GM18526 (cell line): ENCODE measurements around the gene ATP8B1.

Experiments used
- POLR2A ChIP-seq: IDR thresholded peaks from 3 replicates; pipeline ENCODE4 v1.6.1; 2011; ENCODE audit not compliant: insufficient read length; ENCODE audit errors: extremely low read depth

ATP8B1 gene

DNA sequence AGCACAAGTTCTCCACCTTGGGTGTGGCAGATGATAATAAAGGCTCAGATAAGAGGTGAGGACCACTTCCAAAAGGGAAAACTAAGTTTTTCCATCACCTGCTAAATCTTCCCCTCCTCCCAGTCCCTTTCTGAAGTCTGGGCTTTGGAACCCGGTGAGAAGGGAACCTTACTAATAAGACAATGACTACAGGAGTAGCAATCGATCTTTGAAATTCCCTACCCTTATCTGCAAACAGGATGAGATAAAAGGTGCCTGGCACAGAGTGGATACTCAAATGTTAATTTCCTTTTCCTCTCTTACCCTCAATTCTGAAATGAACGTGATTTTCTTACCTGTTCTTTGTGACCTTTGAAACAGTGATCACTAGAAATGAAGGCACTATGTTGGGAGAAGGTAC is 111.8 kb downstream of the ATP8B1 start:
- TF ChIP-seq POLR2A, result no peak

DNA sequence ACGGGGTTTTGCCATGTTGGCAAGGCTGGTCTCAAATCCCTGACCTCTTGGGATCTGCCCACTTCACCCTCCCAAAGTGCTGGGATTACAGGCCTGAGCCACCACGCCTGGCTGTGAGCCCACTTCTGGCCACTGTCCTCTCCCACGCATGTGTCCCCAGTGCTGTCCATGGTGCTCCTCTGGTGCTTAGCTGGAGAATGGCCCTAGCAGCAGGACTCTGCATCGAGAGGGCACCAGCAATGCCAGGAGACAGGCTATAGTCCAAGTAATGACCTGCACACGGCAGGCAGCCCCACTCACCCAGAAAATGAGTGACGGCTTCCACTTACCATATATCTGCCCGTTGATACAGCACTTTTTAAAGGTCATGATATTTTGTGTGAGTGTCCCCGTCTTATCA is 115.1 kb downstream of the ATP8B1 start:
- TF ChIP-seq POLR2A, result no peak

DNA sequence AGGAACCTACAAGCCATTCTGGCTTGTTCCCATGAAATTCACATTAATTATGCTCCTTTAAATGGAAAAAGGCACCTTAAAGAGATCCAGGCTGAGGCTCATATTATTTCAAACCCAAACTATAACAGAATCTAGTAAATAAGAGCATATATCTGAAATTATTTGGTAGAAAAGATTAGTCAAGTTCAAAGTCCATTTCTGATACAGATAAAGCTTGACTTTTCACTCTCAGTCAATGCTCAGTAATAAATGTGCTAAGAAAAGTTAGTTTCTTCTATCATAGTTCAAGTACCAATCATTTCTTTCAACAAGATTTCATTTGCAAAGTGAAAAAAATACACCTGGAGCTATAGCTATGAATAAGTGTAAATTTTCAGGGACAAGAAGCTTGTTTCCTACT is 119.6 kb downstream of the ATP8B1 start:
- TF ChIP-seq POLR2A, result no peak

DNA sequence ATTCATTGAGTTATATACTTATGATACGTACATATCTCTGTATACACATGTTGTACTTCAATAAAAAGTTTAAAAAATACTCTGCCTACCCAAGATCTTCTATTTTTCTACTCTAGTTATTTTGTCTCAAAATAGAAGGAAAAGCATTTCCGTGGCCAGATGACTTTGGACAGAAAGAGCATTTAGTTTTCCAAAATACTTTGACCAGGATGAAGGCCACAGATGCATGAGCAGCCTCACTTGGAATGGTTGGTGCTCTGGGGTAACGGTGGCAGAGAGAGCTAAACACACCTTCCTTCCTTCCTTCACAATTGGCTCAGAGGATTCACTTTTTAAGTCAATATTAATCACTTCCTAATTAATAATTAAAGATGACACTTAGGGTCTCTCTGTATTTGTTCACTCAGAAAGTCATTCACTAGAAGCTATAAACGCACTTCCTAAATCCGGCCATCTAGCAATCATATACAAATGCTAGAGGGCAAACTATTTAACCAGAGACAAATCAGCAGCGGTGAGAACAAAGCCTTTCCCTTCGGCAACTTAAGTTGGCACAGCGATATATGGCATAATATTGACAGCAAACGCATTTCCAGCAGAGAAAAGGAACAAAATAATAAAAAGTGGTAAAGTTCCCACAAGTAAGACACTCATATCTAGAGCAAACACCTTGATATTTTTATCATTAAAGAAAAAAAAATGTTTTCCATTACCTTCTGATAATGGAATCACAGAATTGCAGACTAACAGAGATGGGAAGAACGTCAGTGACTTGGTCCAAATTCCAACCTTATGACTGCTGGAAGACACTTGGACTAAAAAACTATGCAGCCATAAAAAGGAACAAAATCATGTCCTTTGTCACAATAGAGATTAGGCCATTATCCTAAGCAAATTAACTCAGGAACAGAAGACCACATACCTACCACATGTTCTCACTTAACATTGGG is 125.6 kb downstream of the ATP8B1 start:
- TF ChIP-seq POLR2A, result no peak

DNA sequence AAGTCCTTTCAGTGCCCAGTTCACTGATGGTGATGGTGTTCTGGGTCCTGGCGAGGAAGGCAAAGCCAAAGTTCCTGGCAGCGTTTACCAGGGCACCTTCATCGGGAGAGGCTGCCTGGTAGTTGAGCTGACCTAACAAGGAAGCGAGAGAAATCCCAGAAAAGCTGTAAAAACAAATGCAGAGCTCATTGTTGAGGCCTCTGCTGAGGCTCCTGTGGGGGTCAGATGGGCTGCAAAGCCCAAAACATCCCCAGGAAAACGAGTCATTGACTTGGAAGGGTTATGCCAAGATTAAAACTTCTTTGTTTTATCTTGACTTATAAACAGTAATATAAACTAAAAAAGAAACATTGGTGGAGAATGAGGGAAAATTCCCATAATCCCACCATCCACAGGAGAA is 128.2 kb downstream of the ATP8B1 start:
- TF ChIP-seq POLR2A, result no peak

DNA sequence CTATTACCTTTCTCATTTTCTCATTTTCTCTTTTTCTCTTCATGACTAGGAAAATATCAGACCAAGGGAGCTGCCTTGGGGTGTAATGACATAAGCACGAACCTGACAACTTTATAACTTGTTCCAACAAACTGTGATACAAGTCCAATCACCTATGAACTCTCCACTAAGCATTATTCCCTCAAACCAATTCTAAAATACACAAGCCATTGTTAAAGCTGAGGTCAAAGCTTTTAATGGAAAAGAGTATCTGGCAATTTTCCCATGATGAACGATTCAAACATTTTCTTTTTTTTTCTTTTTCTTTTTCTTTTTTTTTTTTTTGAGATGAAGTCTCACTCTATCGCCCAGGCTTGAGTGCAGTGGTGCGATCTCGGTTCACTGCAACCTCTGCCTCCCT is 133.1 kb downstream of the ATP8B1 start:
- TF ChIP-seq POLR2A, result no peak

DNA sequence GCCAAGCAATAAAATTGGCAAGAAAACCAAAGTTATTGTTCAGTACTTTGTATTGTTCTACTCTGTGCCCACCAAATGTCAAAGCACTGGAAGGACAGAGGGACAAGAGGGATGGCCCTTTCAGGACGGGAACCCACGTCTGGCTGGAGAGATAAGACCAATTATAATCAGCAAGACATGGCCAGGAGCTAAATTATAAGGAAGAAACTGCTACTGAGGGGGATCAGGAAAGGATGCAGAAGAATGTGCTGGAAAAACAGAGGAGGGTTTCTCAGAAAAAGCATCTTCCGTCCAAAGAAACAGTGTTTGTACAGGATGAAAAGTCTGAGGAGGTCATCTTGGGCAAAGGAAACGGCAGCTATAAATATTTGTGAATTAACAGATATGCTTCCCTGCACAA is 135.1 kb downstream of the ATP8B1 start:
- TF ChIP-seq POLR2A, result no peak

DNA sequence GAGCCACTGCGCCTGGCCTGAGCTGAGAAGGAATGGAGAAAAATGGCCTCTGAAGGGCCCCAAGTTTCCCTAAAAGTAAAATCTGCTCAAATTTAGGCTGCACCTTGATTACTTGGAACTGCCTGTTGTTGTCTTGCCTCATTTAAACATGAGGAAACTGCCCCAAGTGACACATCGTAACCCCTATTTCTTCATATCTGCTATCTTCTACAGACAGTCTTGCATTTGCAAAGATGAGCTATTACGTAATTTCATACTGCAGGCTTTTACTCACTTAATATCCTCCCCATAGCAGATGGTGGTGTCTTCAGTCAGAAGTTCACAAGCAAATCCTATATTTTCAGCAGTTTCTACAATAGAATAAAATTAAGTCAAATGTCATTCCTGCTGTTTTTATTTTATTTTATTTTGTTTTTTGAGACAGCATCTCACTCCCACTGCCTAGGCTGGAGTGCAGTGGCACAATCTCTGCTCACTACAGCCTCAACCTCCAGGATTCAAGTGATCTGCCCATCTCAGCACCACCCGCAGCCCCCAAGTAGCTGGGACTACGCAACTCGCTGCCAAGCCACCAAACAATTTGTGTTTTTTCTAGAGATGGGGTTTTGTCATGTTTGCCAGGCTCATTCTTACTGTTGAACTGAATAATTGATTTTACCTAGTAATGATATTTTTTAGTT is 136.2 kb downstream of the ATP8B1 start:
- no peak for TF ChIP-seq POLR2A

DNA sequence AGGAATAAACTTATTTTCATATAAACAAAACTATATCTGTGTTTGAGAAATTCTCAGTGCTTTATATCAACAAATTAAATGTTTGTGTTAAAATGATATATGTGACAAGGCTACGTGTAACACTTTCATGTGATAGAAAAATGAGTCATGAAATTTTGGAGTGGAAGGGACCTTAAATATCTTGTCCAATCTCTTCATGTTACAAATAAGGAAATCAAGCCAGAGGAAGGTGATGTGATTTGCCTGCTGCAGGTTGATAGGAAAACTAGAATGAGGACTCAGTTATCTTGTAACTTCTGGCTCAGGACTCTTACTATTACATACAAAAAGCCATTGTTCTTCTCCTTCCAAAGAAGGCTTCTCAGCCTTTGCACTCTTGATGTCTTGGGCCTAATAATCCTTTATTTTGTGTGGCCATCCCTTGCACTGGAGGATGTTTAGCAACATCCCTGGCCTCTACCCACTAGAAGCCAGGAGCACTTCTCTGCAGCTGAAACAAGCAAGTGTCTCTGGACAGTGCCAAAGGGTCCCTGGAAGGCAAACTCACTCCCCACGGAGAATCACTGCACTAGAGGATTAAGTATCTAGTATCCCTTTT is 138.4 kb downstream of the ATP8B1 start:
- TF ChIP-seq POLR2A, result no peak

DNA sequence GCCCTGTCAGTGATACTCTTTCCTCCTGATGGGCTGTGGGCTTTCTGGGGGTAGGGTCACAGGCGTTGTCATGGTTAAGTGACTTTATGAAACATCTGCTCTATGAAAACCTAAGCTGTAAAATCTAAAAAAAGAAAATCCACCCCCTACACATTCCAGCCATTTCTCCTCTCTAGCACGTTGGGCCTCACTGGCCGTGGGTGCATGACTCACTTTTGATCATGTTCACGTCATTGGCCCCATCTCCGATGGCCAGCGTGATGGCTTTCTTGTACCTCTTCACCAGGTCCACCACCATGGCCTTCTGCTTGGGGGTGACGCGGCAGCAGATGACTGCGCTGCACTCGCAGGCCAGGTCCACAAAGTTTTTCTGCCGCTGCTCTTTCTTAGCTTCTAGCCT is 142.2 kb downstream of the ATP8B1 start:
- TF ChIP-seq POLR2A, result no peak

DNA sequence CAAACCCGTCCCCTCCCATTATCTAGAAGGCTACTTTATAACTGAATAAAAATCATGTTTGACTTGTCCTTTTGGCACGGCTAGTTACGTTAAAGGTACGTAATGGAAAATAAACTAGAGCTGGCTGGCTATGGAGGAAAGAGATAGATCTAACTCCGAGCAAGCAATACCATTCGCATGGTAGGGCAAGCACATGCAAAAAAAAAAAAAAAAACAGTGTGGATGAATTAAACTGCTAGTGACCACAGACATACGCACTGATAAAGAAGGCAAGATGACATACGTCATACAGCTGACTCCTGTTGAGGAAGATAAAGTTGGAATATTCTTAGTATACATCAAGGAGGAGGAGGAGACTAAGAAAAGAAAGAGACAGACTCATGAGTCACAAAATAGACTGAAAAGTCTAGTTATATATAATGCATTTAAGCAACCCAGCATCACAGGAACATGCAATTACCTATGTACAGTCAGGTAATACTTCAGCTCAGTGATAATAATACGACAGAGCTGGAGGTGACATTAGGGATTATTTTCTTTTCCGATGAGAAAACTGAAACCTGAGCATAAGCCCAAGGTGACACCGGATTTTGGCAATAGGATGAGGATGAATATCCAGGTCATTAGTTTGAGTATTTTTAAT is 143.5 kb downstream of the ATP8B1 start:
- TF ChIP-seq POLR2A, result no peak

DNA sequence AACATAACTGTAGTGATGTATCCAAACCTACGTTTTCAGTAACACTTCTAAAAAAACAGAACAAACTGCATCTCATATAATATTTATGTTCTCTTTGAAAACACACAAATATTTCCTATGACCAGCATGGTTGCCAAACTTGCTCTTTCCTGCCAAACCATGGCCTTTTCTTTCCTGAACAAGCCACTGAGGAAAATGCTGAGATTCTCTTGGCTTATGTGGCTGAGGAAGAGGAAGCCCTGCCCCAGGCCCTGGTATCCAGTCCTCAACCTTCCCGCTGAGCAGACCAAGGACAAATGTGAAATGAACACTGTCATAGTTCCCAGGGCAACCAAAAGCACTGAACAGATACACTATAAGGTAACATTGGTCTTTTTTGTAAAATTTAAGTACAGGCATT is 145.6 kb downstream of the ATP8B1 start:
- no peak for TF ChIP-seq POLR2A

DNA sequence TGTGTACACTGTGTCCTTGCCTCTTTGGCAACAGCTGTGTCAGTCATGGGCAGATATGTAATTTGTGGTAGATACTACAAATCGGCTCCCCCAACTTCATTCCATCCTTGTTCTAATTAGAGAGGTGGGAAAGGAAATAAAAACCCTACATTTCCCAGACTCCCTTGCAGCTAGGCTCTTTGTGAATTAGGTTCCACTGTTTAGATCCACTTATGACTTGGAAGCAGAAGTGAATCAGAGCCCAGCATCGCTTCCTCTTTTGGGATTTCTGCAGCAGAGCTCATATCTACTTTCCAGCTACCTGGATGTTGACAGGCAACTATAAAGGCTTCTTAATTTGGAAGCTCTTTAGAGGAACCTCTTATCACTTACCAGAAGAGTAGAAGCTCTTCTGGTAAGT is 147.4 kb downstream of the ATP8B1 start:
- no peak for TF ChIP-seq POLR2A

DNA sequence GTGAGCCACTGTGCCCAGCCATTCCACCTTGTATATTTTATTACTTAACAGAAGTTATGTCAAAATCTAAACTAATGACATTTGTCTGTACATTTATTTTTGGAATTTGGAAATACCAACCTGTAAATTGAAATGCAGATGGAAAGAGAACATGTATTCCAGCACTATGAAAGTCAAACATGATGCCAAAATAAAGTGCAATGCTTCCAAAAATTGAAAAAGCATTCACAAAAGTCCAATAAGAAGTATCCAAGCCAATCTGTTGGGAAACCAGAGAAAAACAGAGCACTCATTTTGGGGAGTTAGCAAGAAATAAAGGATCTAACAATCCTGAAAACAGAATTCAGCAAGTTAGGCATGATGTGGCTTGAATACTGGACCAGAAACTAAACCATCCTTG is 151.2 kb downstream of the ATP8B1 start:
- no peak for TF ChIP-seq POLR2A
